Endothelial cell of hepatic sinusoid (primary cell): ENCODE measurements around the gene GSPT1.
"Not testable (repeated sequence)": the region's sequence is repeated elsewhere in the genome, so short reads cannot be mapped to it uniquely, and the experiment has no call there.

Experiments used
- in situ Hi-C: cut with HindIII; loops from 2 replicates; pipeline ENCODE4 v1.10.0; 2017; ENCODE audit warnings: low sequenced_read_pairs

Gene GSPT1

GRCh38 chr16:11915644-11916523 is at the start of gene GSPT1:
GSPT1 (minus strand) TSS chr16:11915956; CDS start chr16:11915720, 236 bp downstream.
- in situ Hi-C loops = loop anchor here (5.0 kb wide), 1 partner anchor 79 kb away; no protein-coding TSS in a partner anchor

GRCh38 chr16:11964761-11965551 is 49.2 kb upstream of the GSPT1 start, which contains the start of gene TNFRSF17:
TNFRSF17 (plus strand) TSS chr16:11965210; CDS start chr16:11965325, 115 bp downstream.
- in situ Hi-C loops = no loop called here

- in situ Hi-C loops = no loop called here
Measured at GRCh38 chr16:11963706-11964105, 48.0 kb upstream of the GSPT1 start.

- in situ Hi-C loops = not testable (repeated sequence)
Measured at GRCh38 chr16:11962978-11963377, 47.2 kb upstream of the GSPT1 start.

- in situ Hi-C loops = not testable (repeated sequence)
Measured at GRCh38 chr16:11962457-11962856, 46.7 kb upstream of the GSPT1 start.

- in situ Hi-C loops = no loop called here
Measured at GRCh38 chr16:11957591-11958395, 42.0 kb upstream of the GSPT1 start.

- in situ Hi-C loops = no loop called here
Measured at GRCh38 chr16:11956558-11956957, 40.8 kb upstream of the GSPT1 start.

- in situ Hi-C loops = no loop called here
Measured at GRCh38 chr16:11955713-11956123, 40.0 kb upstream of the GSPT1 start.

GRCh38 chr16:11953576-11953975 is 37.8 kb upstream of the GSPT1 start:
- in situ Hi-C loops = not testable (repeated sequence)

- in situ Hi-C loops = no loop called here
Measured at GRCh38 chr16:11950388-11950787, 34.6 kb upstream of the GSPT1 start.

- in situ Hi-C loops = no loop called here
Measured at GRCh38 chr16:11949527-11949926, 33.8 kb upstream of the GSPT1 start.

- in situ Hi-C loops = no loop called here
Measured at GRCh38 chr16:11948819-11949218, 33.1 kb upstream of the GSPT1 start.

GRCh38 chr16:11946433-11946832 is 30.7 kb upstream of the GSPT1 start:
- in situ Hi-C loops = no loop called here

GRCh38 chr16:11941945-11942344 is 26.2 kb upstream of the GSPT1 start, which contains the start of gene NPIPB2:
NPIPB2 (minus strand) TSS chr16:11942045; CDS start chr16:11942045, 0 bp downstream.
- in situ Hi-C loops = not testable (repeated sequence)

GRCh38 chr16:11927350-11927749 is 11.6 kb upstream of the GSPT1 start:
- in situ Hi-C loops = not testable (repeated sequence)

- in situ Hi-C loops = not testable (repeated sequence)
Measured at GRCh38 chr16:11924046-11924445, 8.3 kb upstream of the GSPT1 start.

GRCh38 chr16:11916524-11917285 is 949 bp upstream of the GSPT1 start:
- in situ Hi-C loops = loop anchor here (5.0 kb wide), 1 partner anchor 79 kb away; no protein-coding TSS in a partner anchor

GRCh38 chr16:11915114-11915643 is 577 bp downstream of the GSPT1 start:
- in situ Hi-C loops = loop anchor here (5.0 kb wide), 1 partner anchor 78 kb away; no protein-coding TSS in a partner anchor
